Fibroblast of skin of back (primary cell): ENCODE results near the gene XPNPEP1.

Experiments used
- DNase-seq: peaks from one replicate; pipeline ENCODE4 v3.0.0-alpha.2; 2013

XPNPEP1 gene

GRCh38 chr10:109892931-109893330 lies 30.4 kb downstream of the XPNPEP1 start:
- DNase-seq, result peak; percentile 53

- no peak for DNase-seq
These were observed 31.2 kb downstream of the XPNPEP1 start for GRCh38 chr10:109892117-109892516.

GRCh38 chr10:109891105-109891504 lies 32.2 kb downstream of the XPNPEP1 start:
- DNase-seq, result peak; percentile 28

GRCh38 chr10:109889867-109890266 lies 33.4 kb downstream of the XPNPEP1 start:
- peak; percentile 87 for DNase-seq

- no peak for DNase-seq
These were observed 35.5 kb downstream of the XPNPEP1 start for GRCh38 chr10:109887776-109888175.

GRCh38 chr10:109887243-109887642 lies 36.1 kb downstream of the XPNPEP1 start:
- DNase-seq, result no peak

GRCh38 chr10:109886781-109887140 lies 36.5 kb downstream of the XPNPEP1 start:
- no peak for DNase-seq

- no peak for DNase-seq
These were observed 37.1 kb downstream of the XPNPEP1 start for GRCh38 chr10:109886037-109886780.

- DNase-seq, result peak; percentile 86
These were observed 39.2 kb downstream of the XPNPEP1 start for GRCh38 chr10:109883859-109884771.

- no peak for DNase-seq
These were observed 40.9 kb downstream of the XPNPEP1 start for GRCh38 chr10:109882251-109883057.

- DNase-seq, result no peak
These were observed 41.6 kb downstream of the XPNPEP1 start for GRCh38 chr10:109881769-109882057.

GRCh38 chr10:109880886-109881768 lies 42.2 kb downstream of the XPNPEP1 start:
- no peak for DNase-seq

- DNase-seq, result no peak
These were observed 45.8 kb downstream of the XPNPEP1 start for GRCh38 chr10:109877546-109877945.

GRCh38 chr10:109875828-109876821 lies 47.2 kb downstream of the XPNPEP1 start:
- no peak for DNase-seq

- no peak for DNase-seq
These were observed 48.2 kb downstream of the XPNPEP1 start for GRCh38 chr10:109875151-109875568.

GRCh38 chr10:109871476-109871875 lies 51.8 kb downstream of the XPNPEP1 start:
- no peak for DNase-seq

GRCh38 chr10:109866995-109867635 lies 56.2 kb downstream of the XPNPEP1 start:
- no peak for DNase-seq

- no peak for DNase-seq
These were observed 56.9 kb downstream of the XPNPEP1 start for GRCh38 chr10:109866168-109866994.

GRCh38 chr10:109863775-109864174 lies 59.5 kb downstream of the XPNPEP1 start:
- no peak for DNase-seq
